CD4-positive, CD25-positive, alpha-beta regulatory T cell (primary cell): ENCODE measurements around the gene ADCY10. TPM values are rescaled to one million over a fixed set of nuclear protein-coding genes. Genes with fewer than 3 reads are reported as not detected.
A peak's percentile ranks its signal among the peaks of the same experiment; 100 is the strongest.

Source experiments
- ATAC-seq, 2 donors: fragments of 150-1000 bp; cut with Tn5 transposase; one replicate each; pipeline ENCODE4 v1.10.0; 2021; ENCODE audit warnings: low read depth in 2 of 2, moderate number of reproducible peaks in 2 of 2, moderate library complexity in 1 of 2
- DNase-seq, 3 donors: peaks; one replicate each; pipeline versions ENCODE4 v3.0.0 to v3.0.0-alpha.2; 2012 to 2022; ENCODE audit warnings: mixed read lengths in 1 of 3
- H3K27ac ChIP-seq: one replicate; pipeline ENCODE4 v1.7.0; 2013; ENCODE audit warnings: mild to moderate bottlenecking, low read length; ENCODE audit not compliant: insufficient read depth, poor library complexity, severe bottlenecking
- H3K27me3 ChIP-seq: one replicate; pipeline ENCODE4 v1.7.0; 2013; ENCODE audit warnings: low read length; ENCODE audit not compliant: control insufficient read depth, insufficient read depth
- H3K36me3 ChIP-seq: one replicate; pipeline ENCODE4 v1.7.0; 2013; ENCODE audit warnings: mild to moderate bottlenecking, low read length, moderate library complexity; ENCODE audit not compliant: control insufficient read depth, insufficient read depth
- H3K4me1 ChIP-seq: 2 replicates; pipeline ENCODE4 v1.7.0; 2013; ENCODE audit warnings: mild to moderate bottlenecking, low read length; ENCODE audit not compliant: insufficient read depth, control insufficient read depth, poor library complexity, severe bottlenecking
- H3K4me3 ChIP-seq: one replicate; pipeline ENCODE4 v1.7.0; 2013; ENCODE audit warnings: low read depth, mild to moderate bottlenecking, low read length, moderate library complexity
- H3K9me3 ChIP-seq, 2 experiments: 1 replicate in 1 of 2; 2 replicates in 1 of 2; pipeline ENCODE4 v1.7.0; 2013; ENCODE audit warnings: low read length in 2 of 2, mild to moderate bottlenecking in 1 of 2, moderate library complexity in 1 of 2; ENCODE audit not compliant: control insufficient read depth in 2 of 2
- H3K27ac Mint-ChIP-seq, 3 donors: one replicate each; pipeline ENCODE4 v1.8.0; 2020 to 2022; ENCODE audit warnings: mild to moderate bottlenecking in 3 of 3, mixed read lengths in 3 of 3, moderate library complexity in 2 of 3
- H3K27me3 Mint-ChIP-seq: one replicate; pipeline ENCODE4 v1.8.0; 2022; ENCODE audit warnings: mild to moderate bottlenecking, mixed read lengths
- H3K36me3 Mint-ChIP-seq: one replicate; pipeline ENCODE4 v1.8.0; 2020; ENCODE audit warnings: mixed read lengths
- H3K4me1 Mint-ChIP-seq, 4 donors: one replicate each; pipeline ENCODE4 v1.8.0; 2020 to 2022; ENCODE audit warnings: mixed read lengths in 4 of 4, mild to moderate bottlenecking in 1 of 4
- H3K4me3 Mint-ChIP-seq, 4 donors: one replicate each; pipeline ENCODE4 v1.8.0; 2020 to 2022; ENCODE audit warnings: mild to moderate bottlenecking in 4 of 4, mixed read lengths in 4 of 4, moderate library complexity in 3 of 4
- H3K9me3 Mint-ChIP-seq, 7 donors: one replicate each; pipeline ENCODE4 v1.8.0; 2020 to 2022; ENCODE audit warnings: mixed read lengths in 7 of 7, mild to moderate bottlenecking in 3 of 7, moderate library complexity in 2 of 7
- polyA plus RNA-seq, 4 donors: library from polyadenylated mRNA; unstranded; fragments of 300-500 nt; fragmentation: Illumina TruSeq; gene quantifications; one replicate each; pipeline ENCODE4 v1.2.3, GENCODE V29; 2021
- total RNA-seq: library from RNA; stranded (reverse); gene quantifications from one replicate; pipeline ENCODE4 v1.2.3, GENCODE V29; 2022

ADCY10 gene
- total and polyA plus RNA-seq, 5 donors from 2014 or later, result 0.10 TPM; not detected in 4

GRCh38 chr1:167821969-167822685 lies 91.8 kb downstream of the ADCY10 start:
- Mint-ChIP-seq H3K9me3 (peaks cover 0 to 3% (median 0%) of the 10 kb centered on the region in 7 donors), H3K4me3 (no peak overlapping the region), H3K27ac (peak overlapping the region in 1 of 3 donors; percentile 12), H3K27me3 (peaks cover 28% of the 10 kb centered on the region), H3K36me3 (no peaks in the 10 kb centered on the region), H3K4me1 (peaks cover 0 to 5% (median 0%) of the 10 kb centered on the region in 4 donors)
- Histone ChIP-seq H3K27me3 (peaks cover 4% of the 10 kb centered on the region), H3K9me3 (no peaks in the 10 kb centered on the region), H3K27ac (no peak overlapping the region), H3K4me3 (no peak overlapping the region), H3K36me3 (no peaks in the 10 kb centered on the region), H3K4me1 (peaks cover 5% of the 10 kb centered on the region)
- ATAC-seq (no peak), DNase-seq (no peak)

- Mint-ChIP-seq H3K27ac (peak overlapping the region in 1 of 3 donors; percentile 61), H3K4me3 (no peak overlapping the region), H3K27me3 (peaks cover 33% of the 10 kb centered on the region), H3K9me3 (peaks cover 0 to 3% (median 0%) of the 10 kb centered on the region in 7 donors), H3K4me1 (peaks cover 0 to 5% (median 0%) of the 10 kb centered on the region in 4 donors), H3K36me3 (no peaks in the 10 kb centered on the region)
- no peak overlapping the region for H3K4me3 ChIP-seq
- peaks cover 4% of the 10 kb centered on the region for H3K27me3 ChIP-seq
- DNase-seq (no peak), ATAC-seq (no peak)
- H3K27ac ChIP-seq, result no peak overlapping the region
- no peaks in the 10 kb centered on the region for H3K9me3 ChIP-seq
- H3K4me1 ChIP-seq, result peaks cover 5% of the 10 kb centered on the region
- no peaks in the 10 kb centered on the region for H3K36me3 ChIP-seq
These were observed 92.6 kb downstream of the ADCY10 start for GRCh38 chr1:167821356-167821685.

- Histone ChIP-seq H3K9me3 (peaks cover 2% of the 10 kb centered on the region in 2 experiments), H3K4me3 (no peak overlapping the region), H3K4me1 (peaks cover 5% of the 10 kb centered on the region), H3K36me3 (no peaks in the 10 kb centered on the region), H3K27me3 (peaks cover 4% of the 10 kb centered on the region), H3K27ac (no peak overlapping the region)
- peaks cover 2% of the 10 kb centered on the region for H3K36me3 Mint-ChIP-seq
- DNase-seq (no peak), ATAC-seq (no peak)
- H3K4me1 Mint-ChIP-seq, result peaks cover 0 to 5% (median 0%) of the 10 kb centered on the region in 4 donors
- peaks cover 0 to 3% (median 2%) of the 10 kb centered on the region in 7 donors for H3K9me3 Mint-ChIP-seq
- peak overlapping the region in 1 of 3 donors; percentile 61 for H3K27ac Mint-ChIP-seq
- no peak overlapping the region for H3K4me3 Mint-ChIP-seq
- H3K27me3 Mint-ChIP-seq, result peaks cover 36% of the 10 kb centered on the region
These were observed 93.1 kb downstream of the ADCY10 start for GRCh38 chr1:167820684-167821355.

- Mint-ChIP-seq H3K36me3 (peaks cover 6% of the 10 kb centered on the region), H3K27me3 (peaks cover 37% of the 10 kb centered on the region), H3K9me3 (peaks cover 2 to 10% (median 8%) of the 10 kb centered on the region in 7 donors), H3K27ac (no peak overlapping the region), H3K4me3 (peak overlapping the region in 2 of 4 donors; percentile 33 to 68), H3K4me1 (peaks cover 0 to 5% (median 0%) of the 10 kb centered on the region in 4 donors)
- no peak overlapping the region for H3K27ac ChIP-seq
- no peak for ATAC-seq
- H3K27me3 ChIP-seq, result peaks cover 4% of the 10 kb centered on the region
- DNase-seq, result peak in 1 of 3 donors; percentile 23
- peaks cover 5% of the 10 kb centered on the region for H3K4me1 ChIP-seq
- H3K4me3 ChIP-seq, result no peak overlapping the region
- no peaks in the 10 kb centered on the region for H3K36me3 ChIP-seq
- peaks cover 5 to 7% of the 10 kb centered on the region in 2 experiments for H3K9me3 ChIP-seq
These were observed 93.9 kb downstream of the ADCY10 start for GRCh38 chr1:167819849-167820683.

- no peak overlapping the region for H3K27ac ChIP-seq
- Mint-ChIP-seq H3K4me3 (no peak overlapping the region), H3K27me3 (peaks cover 54% of the 10 kb centered on the region), H3K27ac (no peak overlapping the region), H3K36me3 (peaks cover 12% of the 10 kb centered on the region), H3K4me1 (peaks cover 0 to 5% (median 0%) of the 10 kb centered on the region in 4 donors), H3K9me3 (peaks cover 4 to 30% (median 17%) of the 10 kb centered on the region in 7 donors)
- no peaks in the 10 kb centered on the region for H3K36me3 ChIP-seq
- ATAC-seq, result no peak
- peaks cover 5% of the 10 kb centered on the region for H3K4me1 ChIP-seq
- H3K9me3 ChIP-seq, result peaks cover 5 to 15% of the 10 kb centered on the region in 2 experiments
- no peaks in the 10 kb centered on the region for H3K27me3 ChIP-seq
- no peak overlapping the region for H3K4me3 ChIP-seq
- DNase-seq, result no peak
These were observed 98.3 kb downstream of the ADCY10 start for GRCh38 chr1:167815650-167816049.

GRCh38 chr1:167812972-167813371 lies 101.0 kb downstream of the ADCY10 start:
- H3K36me3 Mint-ChIP-seq, result peaks cover 12% of the 10 kb centered on the region
- Histone ChIP-seq H3K36me3 (no peaks in the 10 kb centered on the region), H3K4me3 (no peak overlapping the region), H3K4me1 (no peaks in the 10 kb centered on the region), H3K27ac (no peak overlapping the region), H3K9me3 (peaks cover 5 to 15% of the 10 kb centered on the region in 2 experiments), H3K27me3 (no peaks in the 10 kb centered on the region)
- H3K27ac Mint-ChIP-seq, result no peak overlapping the region
- peaks cover 0 to 2% (median 0%) of the 10 kb centered on the region in 4 donors for H3K4me1 Mint-ChIP-seq
- H3K9me3 Mint-ChIP-seq, result peaks cover 4 to 30% (median 15%) of the 10 kb centered on the region in 7 donors
- no peak for DNase-seq
- no peak overlapping the region for H3K4me3 Mint-ChIP-seq
- ATAC-seq, result no peak
- peaks cover 45% of the 10 kb centered on the region for H3K27me3 Mint-ChIP-seq

- H3K27ac ChIP-seq, result no peak overlapping the region
- H3K36me3 ChIP-seq, result no peaks in the 10 kb centered on the region
- H3K4me1 ChIP-seq, result peaks cover 19% of the 10 kb centered on the region
- H3K4me3 ChIP-seq, result no peak overlapping the region
- H3K36me3 Mint-ChIP-seq, result peaks cover 6% of the 10 kb centered on the region
- no peak for DNase-seq
- no peaks in the 10 kb centered on the region for H3K27me3 ChIP-seq
- H3K4me1 Mint-ChIP-seq, result peaks cover 9 to 23% (median 19%) of the 10 kb centered on the region in 4 donors
- peaks cover 0 to 17% (median 5%) of the 10 kb centered on the region in 7 donors for H3K9me3 Mint-ChIP-seq
- H3K4me3 Mint-ChIP-seq, result no peak overlapping the region
- H3K27ac Mint-ChIP-seq, result no peak overlapping the region
- H3K9me3 ChIP-seq, result peaks cover 0 to 8% of the 10 kb centered on the region in 2 experiments
- H3K27me3 Mint-ChIP-seq, result peaks cover 24% of the 10 kb centered on the region
- no peak for ATAC-seq
These were observed 105.2 kb downstream of the ADCY10 start for GRCh38 chr1:167808690-167809089.
